Ishikawa (cell line): ENCODE data around the gene SYNC.

Experiments
- CEBPB ChIP-seq: IDR thresholded peaks from 2 replicates; pipeline ENCODE4 v1.6.1; 2012
- FOXM1 ChIP-seq: IDR thresholded peaks from 2 replicates; pipeline ENCODE4 v1.6.1; 2012; ENCODE audit warnings: low read depth, borderline replicate concordance
- MAX ChIP-seq: IDR thresholded peaks from 2 replicates; pipeline ENCODE4 v1.6.1; 2012
- TAF1 ChIP-seq: IDR thresholded peaks from 2 replicates; pipeline ENCODE4 v1.6.1; 2012; ENCODE audit warnings: low read depth, mild to moderate bottlenecking

GRCh38 chr1:32725615-32725982, 23.0 kb upstream of the SYNC start:
- TF ChIP-seq MAX: no peak
- no peak for TF ChIP-seq FOXM1
- TF ChIP-seq CEBPB: no peak
- no peak for TF ChIP-seq TAF1
